SU-DHL-6 (cell line): ENCODE data around the gene FCHO1.

Experiments
- CTCF ChIP-seq: fragments of 200-600 bp; sonication (generic); IDR thresholded peaks from one replicate; pipeline ENCODE4 v1.5.1; 2017; ENCODE audit warnings: antibody characterized with exemption, mild to moderate bottlenecking, low read length, moderate library complexity; ENCODE audit not compliant: insufficient read depth, poor library complexity, severe bottlenecking
- EZH2phosphoT487 ChIP-seq: fragments of 200-600 bp; sonication (generic), shearing (Covaris generic); conservative IDR thresholded peaks from 2 replicates; pipeline ENCODE4 v1.6.1; 2018; ENCODE audit warnings: mild to moderate bottlenecking, antibody characterized with exemption, low read length, moderate library complexity, mixed read lengths

- TF ChIP-seq CTCF: no peak
- no peak for TF ChIP-seq EZH2phosphoT487
These were observed 73.1 kb downstream of the FCHO1 start for GRCh38 chr19:17824339-17824738.
